IMR-90 (cell line): ENCODE results near the gene ANKRD13A. TPM values are rescaled to one million over a fixed set of nuclear protein-coding genes. Genes with fewer than 3 reads are reported as not detected.

Experiments
- ATAC-seq: fragments of 200-7000 bp; cut with Tn5 transposase; 2 replicates; pipeline ENCODE4 v1.9.1; 2020; ENCODE audit warnings: low read depth, mild to moderate bottlenecking, moderate library complexity
- BruUV-seq: library from RNA; stranded (reverse); fragments of 400-500 nt; replicated peaks from 2 replicates; lab custom pipeline; 2021; lab: Mats Ljungman, UMichigan
- CTCF ChIA-PET: fragments of 300-600 bp; formaldehyde crosslinking; extraction: SDS; loops from one replicate; lab custom pipeline; 2021; ENCODE audit warnings: antibody characterized with exemption; lab: Yijun Ruan, JAX
- POLR2A ChIA-PET: fragments of 300-600 bp; sonication (Branson Sonifier 250); formaldehyde crosslinking; loops from one replicate; lab custom pipeline; 2022; ENCODE audit warnings: antibody characterized with exemption; ENCODE audit not compliant: unreplicated experiment; lab: Charles Lee
- DNase-seq: peaks from one replicate; pipeline ENCODE4 v3.0.0; 2013
- H2AFZ ChIP-seq: replicated peaks from 2 replicates; pipeline ENCODE3; 2013; ENCODE audit warnings: low read length, mild to moderate bottlenecking; ENCODE audit not compliant: poor library complexity
- H2AK5ac ChIP-seq: 2 replicates; pipeline ENCODE4 v1.6.1; 2013; ENCODE audit warnings: low read depth, low read length, inconsistent platforms
- H2AK9ac ChIP-seq: replicated peaks from 2 replicates; pipeline ENCODE3; 2013; ENCODE audit warnings: mild to moderate bottlenecking, low read depth, low read length, moderate library complexity; ENCODE audit not compliant: poor library complexity
- H2BK120ac ChIP-seq: 2 replicates; pipeline ENCODE4 v1.6.1; 2013; ENCODE audit warnings: low read depth, low read length, inconsistent platforms
- H2BK15ac ChIP-seq: 3 replicates; pipeline ENCODE4 v1.6.1; 2013; ENCODE audit warnings: low read depth, low read length, inconsistent platforms
- H2BK20ac ChIP-seq: 2 replicates; pipeline ENCODE4 v1.6.1; 2013; ENCODE audit warnings: low read depth, mild to moderate bottlenecking, inconsistent platforms, low read length, moderate library complexity
- H2BK5ac ChIP-seq: 2 replicates; pipeline ENCODE4 v1.6.1; 2013; ENCODE audit warnings: mild to moderate bottlenecking, low read depth, low read length, inconsistent platforms; ENCODE audit not compliant: poor library complexity, severe bottlenecking
- H3K14ac ChIP-seq: replicated peaks from 2 replicates; pipeline ENCODE4 v1.6.1; 2013; ENCODE audit warnings: low read depth, low read length, inconsistent platforms
- H3K18ac ChIP-seq: 2 replicates; pipeline ENCODE4 v1.6.1; 2013; ENCODE audit warnings: low read depth, low read length, control low read depth
- H3K23ac ChIP-seq: 2 replicates; pipeline ENCODE4 v1.6.1; 2013; ENCODE audit warnings: low read depth, low read length, inconsistent platforms
- H3K27ac ChIP-seq: 2 replicates; pipeline ENCODE4 v1.5.1; 2013; ENCODE audit warnings: mild to moderate bottlenecking, control low read depth, low read length; ENCODE audit not compliant: insufficient read depth
- H3K27me3 ChIP-seq: 2 replicates; pipeline ENCODE4 v1.6.1; 2013; ENCODE audit warnings: low read length; ENCODE audit not compliant: control insufficient read depth, insufficient read depth
- H3K36me3 ChIP-seq: 2 replicates; pipeline ENCODE4 v1.6.1; 2013; ENCODE audit warnings: low read length, mixed read lengths; ENCODE audit not compliant: control insufficient read depth, insufficient read depth
- H3K4ac ChIP-seq: 2 replicates; pipeline ENCODE4 v1.6.1; 2013; ENCODE audit warnings: low read depth, low read length, inconsistent platforms
- H3K4me1 ChIP-seq: 2 replicates; pipeline ENCODE4 v1.6.1; 2013; ENCODE audit warnings: low read length, mixed read lengths; ENCODE audit not compliant: control insufficient read depth, insufficient read depth
- H3K4me2 ChIP-seq: 2 replicates; pipeline ENCODE4 v1.6.1; 2013; ENCODE audit warnings: low read depth, mild to moderate bottlenecking, control low read depth, low read length, moderate library complexity
- H3K4me3 ChIP-seq: 2 replicates; pipeline ENCODE4 v1.5.1; 2013; ENCODE audit warnings: low read depth, mild to moderate bottlenecking, control low read depth, low read length, moderate library complexity; ENCODE audit not compliant: insufficient read depth
- H3K56ac ChIP-seq: 2 replicates; pipeline ENCODE4 v1.6.1; 2013; ENCODE audit warnings: low read length, inconsistent platforms; ENCODE audit not compliant: insufficient read depth; ENCODE audit errors: extremely low read depth
- H3K79me1 ChIP-seq, 2 experiments: 2 replicates each; pipeline ENCODE4 v1.6.1; 2013; ENCODE audit warnings: low read length in 2 of 2, inconsistent platforms in 1 of 2, low read depth in 1 of 2
- H3K9ac ChIP-seq: 2 replicates; pipeline ENCODE4 v1.6.1; 2013; ENCODE audit warnings: low read depth, low read length, control low read depth
- H3K9me1 ChIP-seq: 2 replicates; pipeline ENCODE4 v1.6.1; 2013; ENCODE audit warnings: low read length, inconsistent platforms; ENCODE audit not compliant: insufficient read depth
- H3K9me3 ChIP-seq: 2 replicates; pipeline ENCODE4 v1.6.1; 2013; ENCODE audit warnings: low read length; ENCODE audit not compliant: control insufficient read depth, insufficient read depth
- H4K20me1 ChIP-seq: 2 replicates; pipeline ENCODE4 v1.6.1; 2013; ENCODE audit warnings: low read length, inconsistent platforms; ENCODE audit not compliant: insufficient read depth
- H4K5ac ChIP-seq: 2 replicates; pipeline ENCODE4 v1.6.1; 2013; ENCODE audit warnings: mild to moderate bottlenecking, low read depth, low read length, control low read depth
- H4K8ac ChIP-seq, 2 experiments: 2 replicates each; pipeline ENCODE4 v1.6.1; 2013; ENCODE audit warnings: low read depth in 2 of 2, low read length in 2 of 2, control low read depth in 1 of 2, inconsistent platforms in 1 of 2
- H4K91ac ChIP-seq: 2 replicates; pipeline ENCODE4 v1.6.1; 2013; ENCODE audit warnings: low read depth, low read length, inconsistent platforms; ENCODE audit not compliant: insufficient read depth
- BHLHE40 ChIP-seq: fragments of 150-350 bp; IDR thresholded peaks from 2 replicates; pipeline ENCODE4 v1.6.1; 2016; ENCODE audit warnings: mild to moderate bottlenecking, low read depth, low read length
- CEBPB ChIP-seq: IDR thresholded peaks from 2 replicates; pipeline ENCODE4 v1.6.1; 2012; ENCODE audit warnings: low read depth, low read length, improper control_type of control experiment
- CHD1 ChIP-seq: IDR thresholded peaks from 2 replicates; pipeline ENCODE4 v1.6.1; 2012; ENCODE audit warnings: low read depth, low read length, improper control_type of control experiment
- CTCF ChIP-seq: conservative IDR thresholded peaks from 2 replicates; pipeline ENCODE4 v1.5.1; 2012; ENCODE audit warnings: mild to moderate bottlenecking, low read depth, low read length, improper control_type of control experiment
- ELK1 ChIP-seq: fragments of 150-350 bp; IDR thresholded peaks from 2 replicates; pipeline ENCODE4 v1.6.1; 2016; ENCODE audit warnings: low read depth, mild to moderate bottlenecking, low read length, moderate library complexity, borderline replicate concordance
- FOS ChIP-seq: fragments of 150-350 bp; IDR thresholded peaks from 2 replicates; pipeline ENCODE4 v1.6.1; 2016; ENCODE audit warnings: low read depth, low read length
- MAFK ChIP-seq: IDR thresholded peaks from 2 replicates; pipeline ENCODE4 v1.6.1; 2012; ENCODE audit warnings: low read depth, low read length, improper control_type of control experiment
- MAZ ChIP-seq: IDR thresholded peaks from 2 replicates; pipeline ENCODE4 v1.6.1; 2012; ENCODE audit warnings: low read depth, mild to moderate bottlenecking, low read length, improper control_type of control experiment, moderate library complexity, borderline replicate concordance
- MXI1 ChIP-seq: IDR thresholded peaks from 2 replicates; pipeline ENCODE4 v1.6.1; 2012; ENCODE audit warnings: low read depth, mild to moderate bottlenecking, low read length, moderate library complexity, borderline replicate concordance
- NFE2L2 ChIP-seq: fragments of 150-350 bp; IDR thresholded peaks from 2 replicates; pipeline ENCODE4 v1.6.1; 2016; ENCODE audit warnings: low read depth, mild to moderate bottlenecking, low read length
- POLR2A ChIP-seq: IDR thresholded peaks from 2 replicates; pipeline ENCODE4 v1.6.1; 2012; ENCODE audit warnings: mild to moderate bottlenecking, low read depth, low read length
- RAD21 ChIP-seq: IDR thresholded peaks from 2 replicates; pipeline ENCODE4 v1.6.1; 2012; ENCODE audit warnings: low read length, improper control_type of control experiment
- RCOR1 ChIP-seq: IDR thresholded peaks from 2 replicates; pipeline ENCODE4 v1.6.1; 2012; ENCODE audit warnings: mild to moderate bottlenecking, low read length, improper control_type of control experiment; ENCODE audit not compliant: insufficient replicate concordance
- RFX5 ChIP-seq: IDR thresholded peaks from 2 replicates; pipeline ENCODE4 v1.8.0; 2012; ENCODE audit warnings: low read depth, mild to moderate bottlenecking, low read length, moderate library complexity
- SMC3 ChIP-seq: fragments of 150-350 bp; IDR thresholded peaks from 2 replicates; pipeline ENCODE4 v1.6.1; 2016; ENCODE audit warnings: low read depth, mild to moderate bottlenecking, antibody characterized with exemption, low read length, moderate library complexity
- USF2 ChIP-seq: fragments of 150-350 bp; IDR thresholded peaks from 2 replicates; pipeline ENCODE4 v1.6.1; 2017; ENCODE audit warnings: mild to moderate bottlenecking, antibody characterized with exemption, low read length, low read depth
- WGBS, 2 experiments: methylation state at CpG; one replicate each; pipeline versions ENCODE4 v1.1.5 to v1.1.7; 2013; ENCODE audit warnings: missing lambda C conversion rate in 2 of 2; ENCODE audit not compliant: insufficient read length in 1 of 2; ENCODE audit errors: extremely low coverage in 2 of 2; 5-methylcytosine and 5-hydroxymethylcytosine counted together
- dilution Hi-C: fragments of 300-500 bp; cut with HindIII; formaldehyde crosslinking; loops from one replicate; pipeline ENCODE4 v1.14.3; 2018; ENCODE audit warnings: low sequenced_read_pairs; ENCODE audit not compliant: unreplicated experiment
- in situ Hi-C: fragments of 300-500 bp; cut with MboI; formaldehyde crosslinking; loops from 3 replicates; pipeline ENCODE4 v1.14.3; 2019; ENCODE audit warnings: low sequenced_read_pairs, inconsistent platforms, mixed read lengths
- intact Hi-C: fragments of 100-400 bp; cut with micrococcal nuclease; formaldehyde crosslinking; loops from 2 replicates; pipeline ENCODE4 v1.10.0; 2022
- polyA plus RNA-seq, 3 experiments: library from polyadenylated mRNA; depleted of rRNA; stranded (reverse); fragments of >200 nt; gene quantifications; 2 replicates each; pipeline ENCODE4 v1.2.3, GENCODE V29; 2012; ENCODE audit warnings: low replicate concordance in 1 of 3
- total RNA-seq: library from RNA; depleted of rRNA; stranded (reverse); fragments of >200 nt; gene quantifications from 2 replicates; pipeline ENCODE4 v1.2.3, GENCODE V29; 2012

The ANKRD13A gene
- total and polyA plus RNA-seq, 2 of the 4 experiments (the other 2 are of a cell fraction): 299 to 449 TPM

GRCh38 chr12:110037315-110037714 lies 38.1 kb downstream of the ANKRD13A start:
- Histone ChIP-seq H3K4me1 (peaks cover 22% of the 10 kb centered on the region), H3K23ac (0 out of 2 replicates have a peak overlapping the region, but pooled peaks have one; percentile 5), H4K91ac (no peak overlapping the region; the same call in none of the 2 replicates), H3K79me1 (peaks cover 43 to 63% of the 10 kb centered on the region in 2 experiments), H3K4ac (peak overlapping the region; percentile 4), H4K5ac (peak overlapping the region; percentile 42; the same call in 1 of the 2 replicates), H3K27me3 (no peaks in the 10 kb centered on the region), H2BK120ac (peak overlapping the region; percentile 35; the same call in 1 of the 2 replicates), H2BK5ac (peak overlapping the region; percentile 93), H3K14ac (0 out of 2 replicates have a peak overlapping the region, but pooled peaks have one; percentile 3), H3K9ac (no peak overlapping the region), H2AK9ac (peak overlapping the region; percentile 46), H2BK15ac (0 out of 3 replicates have a peak overlapping the region, but pooled peaks have one; percentile 1), H4K20me1 (peaks cover 19% of the 10 kb centered on the region), H3K9me1 (peaks cover 17% of the 10 kb centered on the region), H3K56ac (no peak overlapping the region), H3K18ac (0 out of 2 replicates have a peak overlapping the region, but pooled peaks have one; percentile 28), H3K4me3 (no peak overlapping the region), H2AK5ac (peak overlapping the region; percentile 43; the same call in 1 of the 2 replicates), H3K27ac (peak overlapping the region; percentile 62; the same call in 1 of the 2 replicates), H3K36me3 (peaks cover 44% of the 10 kb centered on the region), H2AFZ (no peak overlapping the region), H2BK20ac (no peak overlapping the region), H3K9me3 (no peaks in the 10 kb centered on the region), H3K4me2 (no peak overlapping the region), H4K8ac (peak overlapping the region in 1 of 2 experiments; percentile 42; a peak in 1 of 4 replicates)
- intact Hi-C loops: no loop called here
- dilution Hi-C loops: no loop called here
- WGBS, 2 experiments: 94% methylated on average over 3 of the region's 5 CpGs; no CpG with 5 or more reads in 1 of the 2 experiments
- CTCF ChIA-PET: no interaction called here
- BruUV-seq: no TSS peak
- ATAC-seq: no peak
- DNase-seq: no peak
- POLR2A ChIA-PET: no interaction called here
- in situ Hi-C loops: no loop called here
- TF ChIP-seq MAZ: no peak
- TF ChIP-seq MAFK: no peak
- no peak for TF ChIP-seq FOS
- no peak for TF ChIP-seq ELK1
- no peak for TF ChIP-seq USF2
- no peak for TF ChIP-seq CTCF
- no peak for TF ChIP-seq RAD21
- TF ChIP-seq CHD1: no peak
- TF ChIP-seq RFX5: no peak
- no peak for TF ChIP-seq NFE2L2
- TF ChIP-seq POLR2A: no peak
- no peak for TF ChIP-seq MXI1
- TF ChIP-seq RCOR1: no peak
- no peak for TF ChIP-seq SMC3
- no peak for TF ChIP-seq BHLHE40
- no peak for TF ChIP-seq CEBPB
